Kidney (tissue), 14 donors: ENCODE measurements around the gene PGBD5. TPM values are rescaled to one million over a fixed set of nuclear protein-coding genes. Genes with fewer than 3 reads are reported as not detected.

Experiments used
- DNase-seq, 5 donors: peaks; one replicate each; pipeline ENCODE4 v3.0.0-alpha.2; 2013 to 2020
- FAIRE-seq: peaks from 2 replicates; lab custom pipeline; 2012; peaks lifted over from hg19 to GRCh38; lab: Jason Lieb, UNC
- H3K27ac ChIP-seq, 2 donors: one replicate each; pipeline ENCODE4 v1.7.0; 2013; ENCODE audit warnings: low read depth in 2 of 2, low read length in 2 of 2, inconsistent platforms in 1 of 2
- H3K27me3 ChIP-seq: one replicate; pipeline ENCODE4 v1.7.1; 2013; ENCODE audit warnings: low read length, inconsistent platforms; ENCODE audit not compliant: control insufficient read depth, insufficient read depth
- H3K36me3 ChIP-seq, 3 donors: one replicate each; pipeline versions ENCODE4 v1.7.0 to v1.7.1; 2013; ENCODE audit warnings: low read length in 3 of 3, control low read depth in 1 of 3, inconsistent platforms in 1 of 3; ENCODE audit not compliant: insufficient read depth in 3 of 3, control insufficient read depth in 2 of 3
- H3K4me1 ChIP-seq, 3 donors: one replicate each; pipeline versions ENCODE4 v1.7.0 to v1.7.1; 2013; ENCODE audit warnings: low read length in 3 of 3, inconsistent platforms in 1 of 3, low read depth in 1 of 3; ENCODE audit not compliant: control insufficient read depth in 2 of 3, insufficient read depth in 2 of 3
- H3K4me3 ChIP-seq, 3 donors: one replicate each; pipeline versions ENCODE4 v1.7.0 to v1.8.1; 2013; ENCODE audit warnings: low read length in 3 of 3, control low read depth in 1 of 3, inconsistent platforms in 1 of 3
- H3K9ac ChIP-seq, 3 donors: one replicate each; pipeline versions ENCODE4 v1.7.0 to v1.7.1; 2013; ENCODE audit warnings: low read length in 3 of 3, control low read depth in 1 of 3, inconsistent platforms in 1 of 3
- H3K9me3 ChIP-seq, 3 donors: one replicate each; pipeline versions ENCODE4 v1.7.0 to v1.7.1; 2013; ENCODE audit warnings: low read length in 3 of 3, control low read depth in 1 of 3, inconsistent platforms in 1 of 3; ENCODE audit not compliant: control insufficient read depth in 2 of 3, insufficient read depth in 1 of 3
- intact Hi-C: fragments of 100-400 bp; cut with DNase I; formaldehyde crosslinking; loops from one replicate; pipeline ENCODE4 v1.11.1; 2022
- polyA plus RNA-seq: library from polyadenylated mRNA; stranded (reverse); fragments of 350-450 nt; fragmentation: Illumina TruSeq; extraction: RNeasy Lipid Tissue Mini Kit (QIAGEN cat#74804); gene quantifications from one replicate; pipeline ENCODE4 v1.2.3, GENCODE V29; 2014; ENCODE audit warnings: low read depth, low replicate concordance; ENCODE audit not compliant: insufficient read depth
- total RNA-seq: library from RNA; stranded (reverse); fragmentation: NEBNext Ultra II Directional; extraction: Animal tissue kit (Norgen Biotek cat#: 25700); gene quantifications from one replicate; pipeline ENCODE4 v1.2.1, GENCODE V29; 2021
- TF ChIP-seq, protein P1 (sequence below): IDR thresholded peaks from 3 replicates; pipeline ENCODE4 v1.5.1; 2012; ENCODE audit warnings: mild to moderate bottlenecking, moderate library complexity, borderline replicate concordance; ENCODE audit not compliant: insufficient read depth; ENCODE audit errors: extremely low read depth
- donor health status: control.
- donor health status: control.
- donor health status: control.
- donor health status: control.
- donor health status: control.
- donor health status: DM: yes; HTN: yes; CAD: no.
- donor health status: Normal renal cell carcinoma (clear cell type).

Gene PGBD5
- total and polyA plus RNA-seq, 2 donors from 2014 or later, result 2.0 to 3.7 TPM

DNA sequence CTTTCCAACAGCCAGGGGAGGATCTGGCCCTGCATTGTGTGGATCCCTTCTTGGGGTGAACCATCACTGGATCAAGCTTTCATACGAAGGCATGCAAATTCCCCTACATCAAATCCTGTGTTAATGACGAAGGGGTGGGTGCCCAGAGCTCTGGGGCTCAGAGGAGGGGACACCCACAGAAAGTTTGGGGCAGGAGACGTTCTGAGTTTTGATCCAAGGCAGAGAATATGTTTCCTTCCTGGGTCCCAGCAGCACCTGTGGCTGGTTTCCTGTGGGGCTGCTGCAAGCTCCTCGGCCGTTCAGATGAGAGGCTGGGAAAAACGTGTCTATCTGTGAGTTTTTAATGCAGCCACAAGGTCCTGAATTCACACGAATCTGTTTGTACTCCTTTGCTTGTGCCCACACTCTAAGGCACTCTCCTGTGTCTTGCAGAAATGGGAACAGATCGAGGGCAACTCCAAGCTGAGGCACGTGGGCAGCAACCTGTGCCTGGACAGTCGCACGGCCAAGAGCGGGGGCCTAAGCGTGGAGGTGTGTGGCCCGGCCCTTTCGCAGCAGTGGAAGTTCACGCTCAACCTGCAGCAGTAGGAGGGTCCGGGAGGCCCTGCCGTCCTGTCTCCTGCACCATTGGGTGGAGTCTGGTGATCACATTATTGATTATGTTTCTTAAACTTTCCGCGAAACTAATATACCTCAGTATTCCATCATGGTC lies 147.1 kb downstream of the PGBD5 start:
- Histone ChIP-seq H3K4me1 (no peaks in the 10 kb centered on the region), H3K36me3 (peaks cover 4 to 27% (median 7%) of the 10 kb centered on the region in 3 donors), H3K9ac (no peak overlapping the region), H3K4me3 (no peak overlapping the region), H3K9me3 (no peaks in the 10 kb centered on the region), H3K27me3 (no peaks in the 10 kb centered on the region), H3K27ac (no peak overlapping the region)
- FAIRE-seq (no peak), DNase-seq (peak in 1 of 5 donors; percentile 14)
- intact Hi-C loops, result no loop called here
- TF ChIP-seq, protein P1, sequence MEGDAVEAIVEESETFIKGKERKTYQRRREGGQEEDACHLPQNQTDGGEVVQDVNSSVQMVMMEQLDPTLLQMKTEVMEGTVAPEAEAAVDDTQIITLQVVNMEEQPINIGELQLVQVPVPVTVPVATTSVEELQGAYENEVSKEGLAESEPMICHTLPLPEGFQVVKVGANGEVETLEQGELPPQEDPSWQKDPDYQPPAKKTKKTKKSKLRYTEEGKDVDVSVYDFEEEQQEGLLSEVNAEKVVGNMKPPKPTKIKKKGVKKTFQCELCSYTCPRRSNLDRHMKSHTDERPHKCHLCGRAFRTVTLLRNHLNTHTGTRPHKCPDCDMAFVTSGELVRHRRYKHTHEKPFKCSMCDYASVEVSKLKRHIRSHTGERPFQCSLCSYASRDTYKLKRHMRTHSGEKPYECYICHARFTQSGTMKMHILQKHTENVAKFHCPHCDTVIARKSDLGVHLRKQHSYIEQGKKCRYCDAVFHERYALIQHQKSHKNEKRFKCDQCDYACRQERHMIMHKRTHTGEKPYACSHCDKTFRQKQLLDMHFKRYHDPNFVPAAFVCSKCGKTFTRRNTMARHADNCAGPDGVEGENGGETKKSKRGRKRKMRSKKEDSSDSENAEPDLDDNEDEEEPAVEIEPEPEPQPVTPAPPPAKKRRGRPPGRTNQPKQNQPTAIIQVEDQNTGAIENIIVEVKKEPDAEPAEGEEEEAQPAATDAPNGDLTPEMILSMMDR, result no peak

DNA sequence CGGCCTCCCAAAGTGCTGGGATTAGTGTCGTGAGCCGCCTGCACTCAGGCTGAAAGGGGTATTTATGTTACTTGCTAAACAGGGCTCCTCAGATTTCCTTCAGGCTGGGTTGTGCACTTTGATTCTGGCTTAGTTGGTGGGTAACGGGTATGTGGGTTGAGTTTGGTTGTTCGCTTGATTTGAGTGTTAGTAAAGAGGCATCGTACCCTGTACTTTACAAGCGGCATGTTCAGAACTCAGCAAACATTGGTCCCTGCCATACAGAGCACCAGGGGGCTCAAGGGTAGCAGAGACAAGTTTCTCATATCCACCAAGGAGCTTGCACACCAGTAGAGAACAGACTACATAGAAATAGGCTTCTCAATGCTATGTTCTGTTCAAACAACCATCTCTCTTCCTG lies 147.8 kb downstream of the PGBD5 start:
- peaks cover 4 to 27% (median 7%) of the 10 kb centered on the region in 3 donors for H3K36me3 ChIP-seq
- H3K27me3 ChIP-seq, result no peaks in the 10 kb centered on the region
- no peak overlapping the region for H3K9ac ChIP-seq
- no peak overlapping the region for H3K27ac ChIP-seq
- TF ChIP-seq, protein P1, result no peak
- no peaks in the 10 kb centered on the region for H3K4me1 ChIP-seq
- no peaks in the 10 kb centered on the region for H3K9me3 ChIP-seq
- no peak overlapping the region for H3K4me3 ChIP-seq
- FAIRE-seq, result no peak
- DNase-seq, result no peak
- intact Hi-C loops, result no loop called here

DNA sequence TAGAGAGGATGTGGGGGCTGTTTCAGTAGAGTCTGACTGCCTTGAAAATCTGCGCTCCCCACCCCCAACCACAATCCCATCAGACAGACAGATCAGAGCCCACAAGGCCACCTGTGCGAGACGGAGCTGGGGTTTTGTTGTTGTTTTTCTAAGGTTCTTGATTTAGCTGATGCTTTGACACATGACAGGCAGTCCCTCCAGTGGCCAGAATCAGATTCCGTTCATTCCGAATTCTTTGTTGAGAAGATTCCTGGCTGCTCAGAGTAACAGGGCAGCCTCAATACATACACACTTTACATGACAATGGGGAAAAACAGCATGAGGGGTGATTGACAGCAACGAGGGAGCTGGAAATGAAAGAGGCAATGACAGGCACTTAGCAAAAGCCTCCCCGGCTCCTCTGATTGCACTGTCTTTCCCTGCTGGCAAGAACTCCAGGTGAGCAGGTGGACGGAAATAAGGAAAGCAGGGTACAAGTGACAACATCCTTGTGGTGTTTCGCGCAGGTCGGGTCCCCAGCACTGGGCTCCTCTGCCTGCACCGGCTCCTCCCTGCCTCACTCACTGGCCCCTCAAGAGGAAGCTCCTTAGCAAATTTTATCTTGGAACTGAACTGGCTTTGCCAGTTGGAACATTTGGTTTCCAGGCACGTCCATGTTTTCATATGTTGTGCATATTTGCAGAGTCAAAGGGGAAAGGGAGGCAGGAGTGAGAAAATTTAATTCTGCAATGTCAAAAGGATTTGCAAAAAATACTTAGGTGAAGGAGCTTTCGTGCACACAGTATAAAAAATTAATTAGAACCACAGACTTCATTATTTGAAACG lies 148.7 kb downstream of the PGBD5 start:
- Histone ChIP-seq H3K27me3 (no peaks in the 10 kb centered on the region), H3K27ac (no peak overlapping the region), H3K9ac (no peak overlapping the region), H3K4me1 (no peaks in the 10 kb centered on the region), H3K9me3 (no peaks in the 10 kb centered on the region), H3K36me3 (peaks cover 4 to 27% (median 7%) of the 10 kb centered on the region in 3 donors), H3K4me3 (no peak overlapping the region)
- FAIRE-seq (no peak), DNase-seq (no peak)
- TF ChIP-seq, protein P1, result no peak
- intact Hi-C loops, result no loop called here
